Trophoblast cell (in vitro differentiated cells and primary cell): Measurements from ENCODE around the gene MPIG6B.
A peak's percentile ranks its signal among the peaks of the same experiment; 100 is the strongest.

Experiments
- DNase-seq, 2 donors: peaks; one replicate each; pipeline ENCODE4 v3.0.0-alpha.2; 2016
- H2AFZ ChIP-seq: 2 replicates; pipeline ENCODE4 v1.6.1; 2013; ENCODE audit warnings: low read length, moderate library complexity, mild to moderate bottlenecking; ENCODE audit not compliant: insufficient read depth, poor library complexity
- H2AK5ac ChIP-seq: 2 replicates; pipeline ENCODE4 v1.6.1; 2013; ENCODE audit warnings: mild to moderate bottlenecking, low read length
- H2BK120ac ChIP-seq: 2 replicates; pipeline ENCODE4 v1.6.1; 2013; ENCODE audit warnings: low read length, mild to moderate bottlenecking, moderate library complexity; ENCODE audit not compliant: insufficient read depth, poor library complexity
- H2BK12ac ChIP-seq: 2 replicates; pipeline ENCODE4 v1.6.1; 2013; ENCODE audit warnings: mild to moderate bottlenecking, low read length, moderate library complexity
- H2BK5ac ChIP-seq: 2 replicates; pipeline ENCODE4 v1.6.1; 2013; ENCODE audit warnings: low read length, low read depth, moderate library complexity, mild to moderate bottlenecking; ENCODE audit not compliant: poor library complexity
- H3K14ac ChIP-seq: 2 replicates; pipeline ENCODE4 v1.6.1; 2013; ENCODE audit warnings: mild to moderate bottlenecking, low read length
- H3K18ac ChIP-seq: 2 replicates; pipeline ENCODE4 v1.6.1; 2013; ENCODE audit warnings: mild to moderate bottlenecking, low read length
- H3K23ac ChIP-seq: 2 replicates; pipeline ENCODE4 v1.6.1; 2013; ENCODE audit warnings: low read length
- H3K27ac ChIP-seq: 2 replicates; pipeline ENCODE4 v1.5.1; 2013; ENCODE audit warnings: low read depth, mild to moderate bottlenecking, inconsistent platforms, low read length, moderate library complexity
- H3K27me3 ChIP-seq: 2 replicates; pipeline ENCODE4 v1.6.1; 2013; ENCODE audit warnings: inconsistent platforms, mild to moderate bottlenecking, low read length, moderate library complexity; ENCODE audit not compliant: insufficient read depth
- H3K36me3 ChIP-seq, 2 experiments: 1 replicate in 1 of 2; 2 replicates in 1 of 2; pipeline ENCODE4 v1.6.1; 2013; ENCODE audit warnings: low read length in 2 of 2, mild to moderate bottlenecking in 2 of 2, moderate library complexity in 1 of 2; ENCODE audit not compliant: insufficient read depth in 2 of 2, control insufficient read depth in 1 of 2
- H3K4ac ChIP-seq: 2 replicates; pipeline ENCODE4 v1.6.1; 2013; ENCODE audit warnings: low read depth, mild to moderate bottlenecking, low read length, moderate library complexity
- H3K4me1 ChIP-seq, 2 experiments: 1 replicate in 1 of 2; 2 replicates in 1 of 2; pipeline ENCODE4 v1.6.1; 2013; ENCODE audit warnings: low read length in 2 of 2, mild to moderate bottlenecking in 2 of 2, moderate library complexity in 1 of 2; ENCODE audit not compliant: insufficient read depth in 2 of 2, control insufficient read depth in 1 of 2
- H3K4me2 ChIP-seq: 2 replicates; pipeline ENCODE4 v1.6.1; 2013; ENCODE audit warnings: inconsistent platforms, mild to moderate bottlenecking, low read length, moderate library complexity
- H3K4me3 ChIP-seq: 2 replicates; pipeline ENCODE4 v1.5.1; 2013; ENCODE audit warnings: mild to moderate bottlenecking, low read depth, low read length, inconsistent platforms
- H3K79me1 ChIP-seq: one replicate; pipeline ENCODE4 v1.6.1; 2013; ENCODE audit warnings: low read length
- H3K79me2 ChIP-seq: 2 replicates; pipeline ENCODE4 v1.6.1; 2013; ENCODE audit warnings: low read length, mild to moderate bottlenecking; ENCODE audit not compliant: control insufficient read depth, insufficient read depth, poor library complexity
- H3K9ac ChIP-seq: 2 replicates; pipeline ENCODE4 v1.6.1; 2013; ENCODE audit warnings: mild to moderate bottlenecking, low read length
- H3K9me3 ChIP-seq: 2 replicates; pipeline ENCODE4 v1.6.1; 2013; ENCODE audit warnings: low read depth, mild to moderate bottlenecking, control low read depth, inconsistent platforms, low read length; ENCODE audit not compliant: insufficient read depth
- H4K12ac ChIP-seq: 2 replicates; pipeline ENCODE4 v1.6.1; 2013; ENCODE audit warnings: low read depth, mild to moderate bottlenecking, low read length, moderate library complexity
- H4K8ac ChIP-seq: 2 replicates; pipeline ENCODE4 v1.6.1; 2013; ENCODE audit warnings: low read depth, mild to moderate bottlenecking, low read length, moderate library complexity
- H4K91ac ChIP-seq: one replicate; pipeline ENCODE4 v1.6.1; 2013; ENCODE audit warnings: low read depth, mild to moderate bottlenecking, low read length, moderate library complexity
- WGBS: extraction: QIAGEN DNeasy Blood & Tissue Kit; methylation state at CpG from one replicate; pipeline ENCODE4 v1.1.7; 2013; ENCODE audit warnings: missing lambda C conversion rate; ENCODE audit not compliant: insufficient read length, insufficient coverage; ENCODE audit errors: extremely low coverage; 5-methylcytosine and 5-hydroxymethylcytosine counted together

The MPIG6B gene

GRCh38 chr6:31687321-31687720, 35.9 kb upstream of the MPIG6B start:
- H4K12ac ChIP-seq = no peak overlapping the region
- H3K9me3 ChIP-seq = no peaks in the 10 kb centered on the region
- H2AK5ac ChIP-seq = no peak overlapping the region
- no peak overlapping the region for H3K14ac ChIP-seq
- H3K27me3 ChIP-seq = no peaks in the 10 kb centered on the region
- H2AFZ ChIP-seq = no peak overlapping the region
- H3K9ac ChIP-seq = no peak overlapping the region
- H4K91ac ChIP-seq = no peak overlapping the region
- H3K4ac ChIP-seq = no peak overlapping the region
- peaks cover 11 to 17% of the 10 kb centered on the region in 2 experiments for H3K4me1 ChIP-seq
- no peak overlapping the region for H3K18ac ChIP-seq
- no peak overlapping the region for H3K4me3 ChIP-seq
- no peak overlapping the region for H3K23ac ChIP-seq
- no peak overlapping the region for H3K4me2 ChIP-seq
- no peak overlapping the region for H2BK12ac ChIP-seq
- no peaks in the 10 kb centered on the region for H3K79me2 ChIP-seq
- H4K8ac ChIP-seq = no peak overlapping the region
- peaks cover 49 to 51% of the 10 kb centered on the region in 2 experiments for H3K36me3 ChIP-seq
- DNase-seq = no peak
- H3K27ac ChIP-seq = no peak overlapping the region
- H2BK120ac ChIP-seq = no peak overlapping the region
- peaks cover 13% of the 10 kb centered on the region for H3K79me1 ChIP-seq
- no peak overlapping the region for H2BK5ac ChIP-seq
- no CpG with 5 or more reads among the region's 8 CpGs for WGBS

GRCh38 chr6:31687860-31688693, 35.1 kb upstream of the MPIG6B start:
- H4K12ac ChIP-seq = peak overlapping the region; percentile 39
- no peak for DNase-seq
- H4K91ac ChIP-seq = no peak overlapping the region
- H3K79me1 ChIP-seq = peaks cover 13% of the 10 kb centered on the region
- H3K4me2 ChIP-seq = no peak overlapping the region
- peaks cover 54 to 57% of the 10 kb centered on the region in 2 experiments for H3K36me3 ChIP-seq
- H2BK120ac ChIP-seq = no peak overlapping the region
- H3K18ac ChIP-seq = no peak overlapping the region
- H3K4me1 ChIP-seq = peaks cover 11 to 17% of the 10 kb centered on the region in 2 experiments
- H2BK5ac ChIP-seq = no peak overlapping the region
- no peak overlapping the region for H2AK5ac ChIP-seq
- no peak overlapping the region for H3K14ac ChIP-seq
- no peak overlapping the region for H3K27ac ChIP-seq
- H3K9ac ChIP-seq = no peak overlapping the region
- H2AFZ ChIP-seq = no peak overlapping the region
- no peaks in the 10 kb centered on the region for H3K9me3 ChIP-seq
- no peak overlapping the region for H3K4me3 ChIP-seq
- H3K79me2 ChIP-seq = no peaks in the 10 kb centered on the region
- H3K27me3 ChIP-seq = no peaks in the 10 kb centered on the region
- H3K4ac ChIP-seq = no peak overlapping the region
- no peak overlapping the region for H4K8ac ChIP-seq
- no peak overlapping the region for H2BK12ac ChIP-seq
- H3K23ac ChIP-seq = no peak overlapping the region
- WGBS = no CpG with 5 or more reads among the region's 14 CpGs

GRCh38 chr6:31689249-31690110, 33.7 kb upstream of the MPIG6B start:
- no CpG with 5 or more reads among the region's 11 CpGs for WGBS
- Histone ChIP-seq H4K8ac (no peak overlapping the region), H2BK5ac (peak overlapping the region; percentile 16), H3K4me1 (peaks cover 11 to 13% of the 10 kb centered on the region in 2 experiments), H3K18ac (no peak overlapping the region), H4K12ac (no peak overlapping the region), H3K27me3 (no peaks in the 10 kb centered on the region), H3K14ac (peak overlapping the region; percentile 19), H2AFZ (no peak overlapping the region), H3K23ac (no peak overlapping the region), H3K27ac (no peak overlapping the region), H3K79me1 (peaks cover 13% of the 10 kb centered on the region), H2BK12ac (no peak overlapping the region), H3K4ac (no peak overlapping the region), H3K9ac (no peak overlapping the region), H3K4me3 (no peak overlapping the region), H3K9me3 (no peaks in the 10 kb centered on the region), H2AK5ac (peak overlapping the region; percentile 58), H4K91ac (peak overlapping the region; percentile 22), H3K79me2 (no peaks in the 10 kb centered on the region), H2BK120ac (peak overlapping the region; percentile 37), H3K36me3 (peaks cover 62 to 65% of the 10 kb centered on the region in 2 experiments), H3K4me2 (no peak overlapping the region)
- no peak for DNase-seq

GRCh38 chr6:31690231-31691077, 32.7 kb upstream of the MPIG6B start:
- Histone ChIP-seq H4K8ac (peak overlapping the region; percentile 72), H2AK5ac (peak overlapping the region; percentile 59), H3K23ac (no peak overlapping the region), H3K4me1 (peaks cover 11 to 13% of the 10 kb centered on the region in 2 experiments), H4K12ac (no peak overlapping the region), H3K36me3 (peaks cover 68 to 69% of the 10 kb centered on the region in 2 experiments), H4K91ac (peak overlapping the region; percentile 22), H2BK120ac (peak overlapping the region; percentile 43), H3K14ac (peak overlapping the region; percentile 24), H3K27ac (peak overlapping the region; percentile 63), H3K9ac (no peak overlapping the region), H3K4ac (no peak overlapping the region), H2BK12ac (peak overlapping the region; percentile 61), H3K4me3 (no peak overlapping the region), H3K27me3 (no peaks in the 10 kb centered on the region), H3K9me3 (no peaks in the 10 kb centered on the region), H3K79me1 (peaks cover 13% of the 10 kb centered on the region), H3K79me2 (no peaks in the 10 kb centered on the region), H2AFZ (peak overlapping the region; percentile 10), H3K4me2 (peak overlapping the region; percentile 9), H3K18ac (no peak overlapping the region), H2BK5ac (peak overlapping the region; percentile 64)
- DNase-seq = peak in 1 of 2 donors; percentile 18
- whole genome bisulfite sequencing = no CpG with 5 or more reads among the region's 10 CpGs
